Bronchus fibroblast of lung (primary cell): ENCODE results near the gene POLE2. TPM values are rescaled to one million over a fixed set of nuclear protein-coding genes. Genes with fewer than 3 reads are reported as not detected.

ENCODE experiments used
- total RNA-seq: library from RNA; depleted of rRNA; stranded (reverse); fragments of >200 nt; gene quantifications from 2 replicates; pipeline ENCODE4 v1.2.3, GENCODE V29; 2015

POLE2 gene, protein sequence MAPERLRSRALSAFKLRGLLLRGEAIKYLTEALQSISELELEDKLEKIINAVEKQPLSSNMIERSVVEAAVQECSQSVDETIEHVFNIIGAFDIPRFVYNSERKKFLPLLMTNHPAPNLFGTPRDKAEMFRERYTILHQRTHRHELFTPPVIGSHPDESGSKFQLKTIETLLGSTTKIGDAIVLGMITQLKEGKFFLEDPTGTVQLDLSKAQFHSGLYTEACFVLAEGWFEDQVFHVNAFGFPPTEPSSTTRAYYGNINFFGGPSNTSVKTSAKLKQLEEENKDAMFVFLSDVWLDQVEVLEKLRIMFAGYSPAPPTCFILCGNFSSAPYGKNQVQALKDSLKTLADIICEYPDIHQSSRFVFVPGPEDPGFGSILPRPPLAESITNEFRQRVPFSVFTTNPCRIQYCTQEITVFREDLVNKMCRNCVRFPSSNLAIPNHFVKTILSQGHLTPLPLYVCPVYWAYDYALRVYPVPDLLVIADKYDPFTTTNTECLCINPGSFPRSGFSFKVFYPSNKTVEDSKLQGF
- 24.4 and 25.4 TPM in 2 replicates for total RNA-seq

DNA sequence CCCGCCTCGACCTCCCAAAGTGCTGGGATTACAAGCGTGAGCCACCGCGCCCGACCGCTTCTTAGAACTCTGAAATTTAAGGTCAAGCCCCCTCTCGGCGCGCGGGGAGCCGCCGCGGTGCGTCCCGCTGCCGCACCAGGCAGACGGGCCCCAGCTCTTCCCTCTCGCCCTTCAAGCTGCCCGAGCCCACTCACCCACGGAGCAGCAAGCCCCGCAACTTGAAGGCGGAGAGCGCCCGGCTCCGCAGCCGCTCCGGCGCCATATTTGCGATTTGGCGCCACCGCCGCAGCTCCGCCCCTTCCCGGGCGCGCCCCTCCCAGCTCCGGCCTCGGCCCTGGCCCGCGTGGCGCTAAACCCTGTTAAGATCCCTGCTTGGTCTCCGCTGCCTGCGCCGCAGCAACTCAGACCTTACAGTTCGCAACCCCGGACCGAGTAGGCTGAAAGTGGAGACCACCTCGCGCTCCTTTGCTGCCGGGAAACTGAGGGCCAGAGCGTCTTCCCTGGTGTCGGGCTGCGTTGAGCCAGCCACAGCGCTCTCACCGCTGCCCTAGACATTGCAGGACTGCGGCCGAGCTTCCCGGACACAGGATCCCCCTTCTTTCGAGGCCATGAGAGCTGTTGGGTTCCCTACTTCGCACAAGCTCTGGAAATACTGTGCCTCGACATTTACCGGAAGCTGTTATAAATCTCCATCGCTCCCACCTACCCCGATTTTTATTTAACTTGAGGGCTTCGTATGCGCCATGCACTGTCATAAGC, at the start of gene POLE2:
TSS of gene POLE2 (minus strand) at position 273 of the 759 bp plus-strand sequence. CDS start at position 262, 11 bp downstream.

DNA sequence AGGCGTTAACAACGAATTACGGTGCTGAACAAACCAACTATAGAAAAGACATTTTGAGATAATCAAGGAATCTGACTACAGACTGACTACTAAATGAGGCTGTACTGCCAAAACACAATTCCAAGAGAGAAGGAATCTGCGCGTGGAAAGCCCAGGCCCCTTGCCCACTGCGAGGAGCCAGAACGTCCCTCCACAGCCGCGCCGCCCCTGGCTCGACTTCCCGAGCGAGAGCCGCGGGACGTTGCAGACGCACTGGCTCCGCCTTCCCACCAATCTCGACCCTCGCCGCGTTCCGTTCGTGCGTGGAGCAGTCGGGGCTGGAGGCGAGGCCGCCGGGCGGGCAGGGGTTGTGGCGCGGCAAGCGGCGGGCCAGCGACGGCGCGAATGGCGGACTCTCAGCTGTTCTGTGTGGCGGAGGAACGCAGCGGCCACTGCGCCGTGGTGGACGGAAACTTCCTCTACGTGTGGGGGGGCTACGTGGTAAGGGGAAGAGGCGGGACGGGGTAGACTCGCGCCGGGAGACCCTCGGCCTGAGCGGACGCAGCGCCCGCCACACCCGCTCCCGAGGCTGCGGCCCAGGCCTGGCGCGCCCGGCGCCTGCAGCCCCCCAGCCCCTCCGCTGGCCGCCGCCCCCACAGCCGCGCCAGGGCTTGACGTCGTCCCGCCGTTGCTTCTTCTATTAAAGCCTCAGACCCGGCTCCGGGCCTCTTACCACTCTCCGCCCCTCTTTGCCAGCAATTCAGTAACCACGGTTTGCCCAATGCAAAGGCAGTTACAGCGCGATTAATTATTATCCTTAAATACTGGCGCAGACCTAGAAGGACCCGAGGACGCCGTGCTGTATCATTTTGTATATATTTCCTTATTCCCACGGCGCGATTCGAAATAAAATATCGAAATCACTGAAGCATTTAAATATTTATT, 5.1 kb upstream of the POLE2 start, which contains the start of gene KLHDC1:
TSS of gene KLHDC1 (plus strand) at position 310 of the 924 bp plus-strand sequence. CDS start at position 385, 75 bp downstream.

GRCh38 chr14:49634547-49635334, 53.3 kb downstream of the POLE2 start, which contains the start of gene DNAAF2:
TSS of gene DNAAF2 (minus strand) at chr14:49635244. CDS start at chr14:49635149, 95 bp downstream.

DNA sequence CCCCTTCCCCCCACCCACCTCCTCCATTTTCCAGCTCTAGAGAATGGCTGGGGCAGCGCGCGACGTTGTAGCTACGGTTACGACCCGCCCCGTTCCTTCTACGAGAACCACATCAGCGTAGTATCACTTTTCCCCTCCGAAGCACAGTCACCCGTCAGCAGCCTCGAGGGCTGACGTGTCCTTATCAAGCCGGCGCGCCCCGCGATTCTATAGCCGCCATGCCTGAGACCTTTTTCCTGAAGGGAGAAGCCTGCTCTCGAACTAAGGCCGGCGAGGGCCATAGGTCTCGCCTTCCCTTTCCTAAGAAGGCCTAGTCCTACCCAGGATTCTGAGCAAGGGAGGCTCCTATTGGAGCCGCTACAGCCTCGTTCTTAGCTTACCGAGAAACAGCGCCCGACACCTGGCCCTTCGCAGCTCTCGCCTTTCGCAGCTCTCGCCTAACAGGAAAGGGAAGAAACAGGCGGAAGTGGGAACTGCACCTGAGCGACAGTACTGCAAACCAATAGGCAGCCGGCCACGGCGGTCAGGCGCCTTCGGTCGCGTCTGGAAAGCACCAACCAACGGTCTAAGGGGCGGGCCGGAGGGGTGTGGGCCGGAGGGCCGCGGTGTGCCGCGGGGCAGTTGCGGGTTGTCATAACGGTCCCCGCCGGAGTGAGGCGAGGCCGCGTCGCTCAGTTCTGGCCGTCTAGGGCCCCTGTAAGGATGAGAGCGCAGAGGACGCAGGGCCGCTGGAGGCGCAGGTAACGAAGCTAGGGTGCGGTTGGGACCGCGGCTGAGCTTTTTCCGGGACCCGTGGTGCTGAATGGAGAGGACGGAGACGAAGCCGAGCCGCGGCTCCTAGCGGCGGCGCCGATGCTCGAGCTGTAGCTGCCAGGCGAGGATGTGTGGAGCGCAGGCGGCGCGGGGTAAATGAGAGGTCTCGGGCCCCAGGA, 67.6 kb downstream of the POLE2 start, which contains the start of the genes MGAT2 and RPL36AL:
TSS of gene MGAT2 (plus strand) at position 618 of the 932 bp plus-strand sequence. CDS start 470 bp downstream, outside the sequence.
TSS of gene RPL36AL (minus strand) at position 445 of the 932 bp plus-strand sequence. CDS start 1,522 bp downstream, outside the sequence.

DNA sequence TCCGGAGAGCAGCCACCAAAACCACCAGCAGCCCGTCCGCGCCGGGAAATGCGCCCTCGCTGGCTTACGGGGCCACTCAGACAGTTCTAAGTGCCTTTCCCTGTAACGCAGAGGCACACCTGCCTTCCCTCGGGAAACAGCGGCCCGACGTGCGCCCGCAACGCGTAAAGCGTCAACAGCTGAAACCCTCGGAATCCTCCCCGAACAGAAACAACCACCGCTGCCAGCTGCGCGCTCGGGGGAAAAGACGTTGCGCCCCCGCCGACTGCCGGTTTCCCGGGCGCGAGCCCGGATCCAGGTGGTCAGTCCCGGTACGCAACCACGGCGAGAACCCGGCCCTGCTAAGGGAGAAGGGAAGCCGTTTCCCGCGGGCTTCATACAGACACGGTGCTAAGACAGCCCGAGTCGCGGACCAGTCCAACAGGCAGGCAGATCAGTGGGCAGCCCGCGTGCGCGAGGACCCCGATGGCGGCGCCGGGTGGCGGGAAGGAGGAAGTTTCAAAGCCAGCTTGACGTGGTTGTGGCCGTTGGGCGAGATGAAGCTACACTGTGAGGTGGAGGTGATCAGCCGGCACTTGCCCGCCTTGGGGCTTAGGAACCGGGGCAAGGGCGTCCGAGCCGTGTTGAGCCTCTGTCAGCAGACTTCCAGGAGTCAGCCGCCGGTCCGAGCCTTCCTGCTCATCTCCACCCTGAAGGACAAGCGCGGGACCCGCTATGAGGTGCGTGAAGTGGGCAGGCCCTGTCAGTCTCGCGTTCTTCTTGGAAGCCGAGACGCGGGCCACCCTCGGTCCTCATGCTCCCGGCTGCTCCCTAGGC, 89.3 kb downstream of the POLE2 start, which contains the start of gene LRR1:
TSS of gene LRR1 (plus strand) at position 456 of the 816 bp plus-strand sequence. CDS start at position 537, 81 bp downstream.

Other genes with a start within 250 kb of the POLE2 start
- 3,960 and 5,089 TPM in 2 replicates for gene RPS29, start 101.8 kb downstream of the POLE2 start, total RNA-seq
- 28.8 and 38.5 TPM in 2 replicates for gene LRR1, start 89.3 kb downstream of the POLE2 start, total RNA-seq
- 206 and 211 TPM in 2 replicates for gene RPL36AL, start 67.6 kb downstream of the POLE2 start, total RNA-seq
- gene MGAT2, start 67.4 kb downstream of the POLE2 start, total RNA-seq = 65.0 and 70.8 TPM in 2 replicates
- gene DNAAF2, start 53.0 kb downstream of the POLE2 start, total RNA-seq = 8.2 and 10.1 TPM in 2 replicates
- gene KLHDC1, start 4.9 kb upstream of the POLE2 start, total RNA-seq = 0.30 and 1.2 TPM in 2 replicates
- 40.6 and 48.3 TPM in 2 replicates for gene KLHDC2, start 79.9 kb upstream of the POLE2 start, total RNA-seq
- gene NEMF, start 164.6 kb upstream of the POLE2 start, total RNA-seq = 12.2 and 19.7 TPM in 2 replicates
- gene ARF6, start 204.9 kb upstream of the POLE2 start, total RNA-seq = 63.7 and 65.1 TPM in 2 replicates